ENCODE results near the gene NISCH.

Gene NISCH

DNA sequence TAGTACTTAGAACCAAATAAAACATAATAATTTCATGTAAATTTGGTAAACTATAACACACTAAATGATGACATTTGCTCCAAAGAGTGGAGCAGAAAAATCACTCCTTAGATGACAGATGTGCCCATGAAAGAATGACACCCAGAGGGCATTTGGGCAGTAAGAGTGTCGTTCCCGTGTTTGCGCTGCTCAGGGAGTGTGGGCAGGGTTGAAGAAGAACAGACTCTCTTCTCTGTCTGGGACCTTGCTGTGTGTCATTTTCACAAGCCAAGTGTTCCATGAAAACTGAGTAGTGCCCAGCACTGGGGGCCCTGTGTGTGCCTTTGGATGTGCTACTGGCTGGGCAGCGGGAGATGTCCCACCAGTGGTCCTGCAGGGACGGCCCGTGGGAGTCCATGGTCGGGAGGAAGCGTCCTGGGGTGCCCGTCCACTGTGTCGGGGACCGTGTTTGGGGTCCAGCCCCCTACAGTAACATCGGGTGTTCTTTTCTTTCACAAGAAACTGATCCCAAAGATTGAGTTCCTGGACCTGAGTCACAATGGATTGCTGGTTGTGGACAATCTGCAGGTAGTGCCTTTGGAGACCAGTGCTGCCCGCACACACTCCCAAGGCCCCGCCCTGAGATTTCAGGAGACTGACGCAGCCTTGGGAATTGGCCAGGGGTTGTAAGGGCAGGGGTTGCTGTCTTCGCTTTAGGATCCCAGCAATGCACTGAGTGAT is 21.8 kb downstream of the NISCH start:
- no peak for DNase-seq

DNA sequence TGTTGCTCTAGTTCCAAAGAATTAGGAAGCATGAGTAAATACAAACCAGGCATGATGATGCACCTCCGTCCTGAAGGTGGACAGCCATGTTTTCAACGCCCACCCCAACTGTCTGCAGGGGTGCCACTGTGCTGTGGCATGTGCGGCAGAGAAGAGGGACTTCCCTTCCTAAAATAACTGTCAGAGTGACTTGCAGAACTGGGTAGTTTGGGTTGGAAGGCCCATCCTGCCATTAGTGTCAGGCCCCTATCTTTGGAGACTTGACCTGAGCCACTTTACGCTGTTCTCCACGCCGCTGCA is 22.3 kb downstream of the NISCH start:
- DNase-seq = no peak

DNA sequence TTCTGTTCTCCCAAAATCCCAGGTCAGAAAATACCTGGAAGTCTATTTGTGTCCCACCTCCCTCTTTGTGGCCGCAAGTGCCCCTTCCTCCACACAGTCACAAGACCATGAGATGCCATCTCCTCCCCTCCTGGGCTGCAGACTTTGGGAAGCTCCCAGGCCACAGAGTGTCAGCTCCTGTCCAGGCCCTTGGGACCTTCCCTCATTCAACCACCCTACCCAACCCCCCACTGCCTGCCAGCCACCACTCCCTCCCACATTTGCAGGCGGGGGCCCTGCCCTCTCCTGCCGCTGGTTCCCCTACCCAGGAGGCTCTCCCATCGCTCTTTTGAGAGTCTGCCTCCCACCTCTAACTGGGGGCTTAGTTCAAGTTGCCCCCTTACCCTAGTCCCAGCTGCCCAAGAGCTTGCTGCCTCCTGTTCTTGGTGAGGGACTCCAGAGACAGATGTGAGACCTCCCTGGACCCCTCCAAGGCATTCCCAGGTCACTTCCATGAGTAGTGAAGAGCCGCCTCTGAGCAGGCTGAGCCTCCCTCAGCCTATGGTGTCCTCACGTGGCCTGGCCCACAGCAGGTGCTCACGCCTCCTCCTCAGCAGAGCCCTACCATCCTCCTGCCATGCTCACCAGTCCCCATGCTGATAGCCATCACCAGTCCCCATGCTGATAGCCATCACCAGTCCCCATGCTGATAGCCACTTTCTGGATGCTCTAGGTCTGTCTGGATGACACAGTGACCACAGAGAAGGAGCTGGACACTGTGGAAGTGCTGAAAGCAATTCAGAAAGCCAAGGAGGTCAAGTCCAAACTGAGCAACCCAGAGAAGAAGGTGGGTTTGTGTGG is 23.9 kb downstream of the NISCH start:
- DNase-seq = no peak

DNA sequence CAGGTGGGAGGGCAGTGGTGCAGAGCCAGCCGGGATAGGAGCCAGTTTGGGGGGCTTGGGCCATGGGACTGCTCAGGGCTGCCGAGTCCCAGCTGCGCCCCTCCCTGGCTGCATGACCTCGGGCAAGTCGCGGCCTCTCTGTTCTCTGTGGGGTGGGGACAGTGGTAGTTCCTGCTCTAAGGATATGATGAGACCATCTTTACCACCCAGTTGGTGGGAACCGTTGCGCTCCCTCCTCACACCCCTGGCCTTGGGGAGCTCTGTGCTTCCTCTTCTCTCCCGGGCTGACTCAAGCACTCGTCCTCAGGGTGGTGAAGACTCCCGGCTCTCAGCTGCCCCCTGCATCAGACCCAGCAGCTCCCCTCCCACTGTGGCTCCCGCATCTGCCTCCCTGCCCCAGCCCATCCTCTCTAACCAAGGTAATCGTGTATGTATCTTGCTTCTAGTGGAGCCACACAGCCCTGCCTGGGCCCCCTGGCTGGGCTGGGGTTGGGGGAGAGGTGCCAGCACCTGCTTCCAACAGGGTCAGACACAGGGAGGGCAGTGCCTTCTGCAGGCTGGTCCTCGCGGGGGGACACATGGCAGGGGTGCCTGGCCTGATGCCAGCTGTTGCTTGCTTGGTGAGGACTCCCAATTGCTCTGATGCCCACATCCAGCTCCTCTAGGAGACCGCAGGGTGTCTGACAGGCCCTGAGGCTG is 24.6 kb downstream of the NISCH start:
- no peak for DNase-seq

- DNase-seq = no peak
Measured at GRCh38 chr3:52480768-52481715, 25.6 kb downstream of the NISCH start.

GRCh38 chr3:52481819-52482521 is 26.6 kb downstream of the NISCH start:
- no peak for DNase-seq

DNA sequence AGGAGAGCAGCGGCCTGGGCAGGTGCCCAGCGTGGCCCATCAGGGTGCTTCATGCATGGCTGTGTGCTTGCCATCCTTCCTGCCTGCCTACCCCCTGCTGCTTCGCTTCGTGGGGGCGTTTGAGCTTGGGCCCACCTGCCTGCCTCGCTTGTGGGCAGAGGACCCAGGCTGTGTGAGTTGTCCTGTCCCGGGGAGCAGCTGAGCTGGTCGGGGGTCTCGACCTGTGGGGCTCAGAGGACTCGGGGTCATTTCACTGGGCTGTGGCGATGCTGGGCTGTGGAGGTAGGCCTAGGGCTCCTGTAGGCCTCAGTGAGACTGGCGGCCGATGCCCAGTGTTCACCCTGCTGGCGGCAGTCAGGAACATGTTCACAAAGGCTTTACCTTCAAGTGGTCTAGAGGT is 27.7 kb downstream of the NISCH start:
- DNase-seq = no peak

DNA sequence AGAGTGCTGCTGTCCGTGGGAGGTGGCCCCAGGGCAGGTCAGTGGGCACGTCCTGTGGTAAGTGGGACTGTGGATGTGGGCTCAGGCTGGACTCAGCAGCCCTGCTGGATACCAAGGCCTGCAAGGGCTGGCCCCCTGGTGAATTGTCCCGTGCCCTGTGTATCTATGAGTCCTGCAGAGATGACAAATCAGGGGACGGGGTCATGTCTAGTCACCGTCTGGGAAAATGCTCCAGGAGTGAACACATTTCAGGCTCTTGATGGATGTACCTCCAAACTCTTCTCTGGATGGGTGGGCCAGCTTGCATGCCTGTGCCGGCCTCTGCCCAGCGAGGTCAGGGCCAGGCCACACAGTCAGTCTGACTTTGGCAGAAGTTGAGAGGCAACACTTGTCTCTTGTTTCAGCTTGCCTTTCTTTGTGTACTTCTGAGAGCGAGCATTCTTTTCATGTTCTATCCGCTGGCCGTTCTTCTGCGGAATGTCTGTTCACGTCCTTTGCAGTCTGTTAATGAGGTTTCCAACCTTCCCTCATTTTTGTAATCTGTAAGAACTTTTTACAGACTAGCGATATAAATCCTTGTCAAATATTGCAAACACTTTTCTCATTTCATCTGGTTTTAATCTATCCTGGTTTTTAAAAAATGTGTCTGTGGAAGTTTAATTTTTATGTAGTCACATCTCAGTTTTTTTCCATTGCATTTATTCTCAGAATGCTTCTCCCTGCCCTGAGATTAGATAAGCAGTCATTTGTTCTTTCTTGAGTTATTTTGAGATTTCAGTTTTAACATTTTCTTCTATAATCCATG is 28.4 kb downstream of the NISCH start:
- DNase-seq = no peak

GRCh38 chr3:52484680-52485461 is 29.5 kb downstream of the NISCH start:
- DNase-seq = no peak

- no peak for DNase-seq
Measured at GRCh38 chr3:52487050-52487787, 31.8 kb downstream of the NISCH start.

GRCh38 chr3:52487788-52488691 is 32.6 kb downstream of the NISCH start:
- DNase-seq = no peak

- no peak for DNase-seq
Measured at GRCh38 chr3:52488746-52489145, 33.3 kb downstream of the NISCH start.

GRCh38 chr3:52489453-52489852 is 34.0 kb downstream of the NISCH start:
- DNase-seq = no peak

DNA sequence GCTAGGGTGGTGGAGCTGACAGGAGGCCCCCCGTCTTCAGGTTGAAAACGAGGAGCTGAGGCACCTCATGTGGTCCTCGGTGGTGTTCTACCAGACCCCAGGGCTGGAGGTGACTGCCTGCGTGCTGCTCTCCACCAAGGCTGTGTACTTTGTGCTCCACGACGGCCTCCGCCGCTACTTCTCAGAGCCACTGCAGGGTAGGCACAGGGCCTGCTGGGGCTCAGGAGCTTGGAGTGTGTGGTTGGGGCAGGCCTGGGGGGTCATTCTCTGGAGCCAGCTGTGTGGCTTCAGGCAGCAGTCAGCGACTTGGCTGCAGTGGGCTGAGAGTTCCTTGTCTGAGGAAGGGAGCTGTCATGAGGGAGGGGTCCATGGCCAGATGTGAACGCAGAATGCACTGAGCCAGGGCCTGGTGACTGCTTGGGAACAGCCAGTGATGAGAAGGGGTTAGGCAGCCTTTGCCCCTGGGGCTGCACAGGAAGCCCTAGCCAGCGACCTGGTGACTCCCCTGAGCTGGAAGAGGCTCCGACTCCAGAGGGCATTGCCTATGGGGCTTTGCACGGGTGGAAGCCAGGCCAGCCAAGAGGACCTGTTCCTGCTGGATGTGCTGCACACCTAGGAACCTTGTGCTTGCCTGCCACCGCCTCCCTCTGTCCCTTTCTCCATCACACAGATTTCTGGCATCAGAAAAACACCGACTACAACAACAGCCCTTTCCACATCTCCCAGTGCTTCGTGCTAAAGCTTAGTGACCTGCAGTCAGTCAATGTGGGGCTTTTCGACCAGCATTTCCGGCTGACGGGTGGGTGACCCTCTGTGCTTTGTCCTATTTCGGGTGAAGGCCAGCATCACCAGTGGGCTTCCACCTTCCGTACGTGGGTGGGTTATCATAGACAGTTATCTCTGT is 34.9 kb downstream of the NISCH start:
- DNase-seq = no peak

DNA sequence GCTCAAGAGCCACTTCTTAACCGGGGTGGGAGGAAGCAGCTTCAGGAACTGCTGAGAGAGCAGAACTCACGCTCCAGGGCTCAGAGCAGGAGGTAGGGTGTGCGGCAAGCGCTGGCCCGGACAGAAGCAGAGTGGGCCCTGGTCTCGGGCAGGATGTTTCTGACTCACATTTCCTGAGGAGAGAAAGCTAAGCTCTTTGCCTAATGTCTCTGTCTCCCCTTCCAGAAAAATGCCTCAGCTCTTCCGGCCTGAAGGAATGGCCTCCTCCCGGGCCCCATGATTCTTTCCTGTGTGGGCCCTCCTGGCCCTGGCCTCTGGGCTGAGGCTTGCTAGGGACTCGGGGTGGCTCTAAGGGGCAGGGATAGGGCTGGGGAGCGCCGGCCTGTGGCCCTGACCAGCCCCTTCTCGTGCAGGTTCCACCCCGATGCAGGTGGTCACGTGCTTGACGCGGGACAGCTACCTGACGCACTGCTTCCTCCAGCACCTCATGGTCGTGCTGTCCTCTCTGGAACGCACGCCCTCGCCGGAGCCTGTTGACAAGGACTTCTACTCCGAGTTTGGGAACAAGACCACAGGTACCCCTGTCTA is 35.6 kb downstream of the NISCH start:
- DNase-seq = no peak

- no peak for DNase-seq
Measured at GRCh38 chr3:52492059-52492458, 36.7 kb downstream of the NISCH start.

All from NCI-H2227 treated with DMSO at 0.1 percent for 48 hours (cell line).